Right forelimb (tissue), 1 donor: ENCODE data around the gene OLIG2.

Experiments
- DNase-seq: peaks from one replicate; pipeline ENCODE4 v3.0.0-alpha.2; 2018

Gene OLIG2

DNA sequence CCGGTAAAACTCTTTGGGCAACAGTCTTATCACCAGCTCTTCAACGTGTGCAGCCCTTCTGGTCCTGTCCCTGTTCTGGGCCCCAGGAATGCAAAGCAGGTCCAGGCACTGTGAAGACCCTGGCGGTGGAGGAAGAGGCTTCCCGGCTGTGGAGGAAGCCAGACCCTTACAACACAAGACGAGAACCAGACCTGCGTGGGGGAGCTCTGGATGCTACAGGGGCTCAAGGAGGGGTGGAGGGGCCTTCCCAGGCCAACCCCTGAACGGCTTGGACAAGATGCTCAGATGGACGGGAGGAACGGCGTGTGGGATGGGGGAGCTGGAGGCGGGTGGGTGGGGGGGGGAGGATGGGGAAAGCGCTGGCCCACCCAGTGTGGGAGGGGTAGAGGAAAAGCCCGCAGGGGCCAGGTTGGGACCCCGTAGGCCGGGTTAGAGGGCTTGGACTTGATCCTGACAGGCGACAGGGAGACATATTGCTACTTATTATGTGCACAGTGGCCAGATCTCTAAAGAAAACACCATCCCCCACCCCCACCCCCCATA is 5.1 kb upstream of the OLIG2 start:
- DNase-seq, result no peak

DNA sequence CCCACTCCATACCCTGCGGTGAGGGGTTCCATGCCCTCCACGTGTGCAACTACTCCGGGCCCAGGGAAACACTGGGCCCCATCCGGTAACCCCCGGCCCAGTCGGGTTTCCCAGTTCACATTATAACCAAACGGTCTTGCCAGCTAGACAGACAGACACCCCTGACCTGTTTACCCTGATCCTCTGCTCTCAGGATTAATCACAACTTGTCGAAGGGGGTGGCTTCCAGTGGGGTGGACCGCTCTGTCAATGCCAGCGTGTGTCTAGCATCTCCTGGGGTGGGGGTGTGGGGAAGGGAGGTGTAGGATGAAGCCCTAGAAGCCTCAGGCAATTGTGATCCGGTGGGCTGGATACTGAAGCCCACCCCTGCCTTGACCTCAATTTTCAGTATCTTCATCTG is 4.6 kb upstream of the OLIG2 start:
- no peak for DNase-seq

DNA sequence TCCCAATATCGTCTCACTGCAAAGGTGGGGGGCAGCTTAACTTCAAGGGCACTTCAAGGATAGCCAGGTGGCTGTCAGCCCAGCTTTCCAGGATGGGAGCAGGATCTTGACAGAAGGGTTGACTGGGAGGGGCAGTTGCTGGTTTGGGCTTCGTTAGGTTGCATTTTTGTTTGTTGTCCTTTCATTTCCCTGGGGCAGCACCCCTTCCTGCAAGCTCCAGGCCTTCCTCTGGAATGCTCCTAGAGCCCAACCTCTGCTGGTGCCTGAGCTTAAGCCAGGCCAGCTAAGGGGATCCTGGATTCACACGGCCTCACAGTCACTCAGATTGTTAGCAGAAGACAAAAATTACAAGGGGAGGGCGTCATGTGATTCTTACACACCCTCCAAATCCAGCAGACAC is 4.1 kb upstream of the OLIG2 start:
- no peak for DNase-seq

DNA sequence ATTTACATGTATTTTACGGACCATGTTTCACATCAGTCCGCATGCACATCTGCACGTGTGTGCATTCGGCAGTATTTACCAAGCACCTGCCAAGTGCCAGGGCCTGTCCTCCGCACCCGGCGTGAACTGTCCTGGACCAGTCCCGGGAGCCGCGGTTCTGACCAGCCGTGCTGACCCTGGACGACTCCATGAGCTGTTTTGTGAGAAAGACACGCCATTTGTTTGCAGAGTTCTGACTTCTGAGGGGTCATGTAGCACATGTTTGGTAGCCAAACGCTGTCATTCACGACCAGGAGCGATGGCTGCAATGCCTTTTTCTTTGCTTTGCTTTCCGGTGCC is 3.3 kb upstream of the OLIG2 start:
- DNase-seq, result no peak

DNA sequence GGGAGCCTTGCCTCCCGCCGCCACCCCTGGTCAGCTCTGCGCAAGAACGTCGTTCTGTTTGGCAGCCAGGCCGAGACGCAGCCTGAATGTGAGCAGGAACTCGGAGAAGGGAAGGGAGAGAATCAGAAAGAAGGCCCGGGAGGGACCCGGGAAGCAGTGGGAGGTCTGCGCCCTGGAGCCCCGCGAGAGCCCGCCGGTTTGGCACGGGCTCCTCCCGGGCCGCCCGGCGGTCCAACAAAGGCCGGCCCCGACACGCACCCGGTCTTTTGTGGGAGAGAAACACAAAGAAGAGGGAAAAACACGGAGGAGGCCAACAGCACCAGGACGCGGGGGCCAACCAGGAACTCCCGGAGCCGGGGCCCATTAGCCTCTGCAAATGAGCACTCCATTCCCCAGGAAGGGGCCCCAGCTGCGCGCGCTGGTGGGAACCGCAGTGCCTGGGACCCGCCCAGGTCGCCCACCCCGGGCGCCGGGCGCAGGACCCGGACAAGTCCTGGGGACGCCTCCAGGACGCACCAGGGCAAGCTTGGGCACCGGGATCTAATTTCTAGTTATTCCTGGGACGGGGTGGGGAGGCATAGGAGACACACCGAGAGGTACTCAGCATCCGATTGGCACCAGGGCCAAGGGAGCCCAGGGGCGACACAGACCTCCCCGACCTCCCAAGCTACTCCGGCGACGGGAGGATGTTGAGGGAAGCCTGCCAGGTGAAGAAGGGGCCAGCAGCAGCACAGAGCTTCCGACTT is 2.7 kb upstream of the OLIG2 start:
- no peak for DNase-seq

DNA sequence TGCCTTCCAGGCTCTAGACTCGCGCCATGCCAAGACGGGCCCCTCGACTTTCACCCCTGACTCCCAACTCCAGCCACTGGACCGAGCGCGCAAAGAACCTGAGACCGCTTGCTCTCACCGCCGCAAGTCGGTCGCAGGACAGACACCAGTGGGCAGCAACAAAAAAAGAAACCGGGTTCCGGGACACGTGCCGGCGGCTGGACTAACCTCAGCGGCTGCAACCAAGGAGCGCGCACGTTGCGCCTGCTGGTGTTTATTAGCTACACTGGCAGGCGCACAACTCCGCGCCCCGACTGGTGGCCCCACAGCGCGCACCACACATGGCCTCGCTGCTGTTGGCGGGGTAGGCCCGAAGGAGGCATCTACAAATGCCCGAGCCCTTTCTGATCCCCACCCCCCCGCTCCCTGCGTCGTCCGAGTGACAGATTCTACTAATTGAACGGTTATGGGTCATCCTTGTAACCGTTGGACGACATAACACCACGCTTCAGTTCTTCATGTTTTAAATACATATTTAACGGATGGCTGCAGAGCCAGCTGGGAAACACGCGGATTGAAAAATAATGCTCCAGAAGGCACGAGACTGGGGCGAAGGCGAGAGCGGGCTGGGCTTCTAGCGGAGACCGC is 2.0 kb upstream of the OLIG2 start:
- DNase-seq, result no peak

DNA sequence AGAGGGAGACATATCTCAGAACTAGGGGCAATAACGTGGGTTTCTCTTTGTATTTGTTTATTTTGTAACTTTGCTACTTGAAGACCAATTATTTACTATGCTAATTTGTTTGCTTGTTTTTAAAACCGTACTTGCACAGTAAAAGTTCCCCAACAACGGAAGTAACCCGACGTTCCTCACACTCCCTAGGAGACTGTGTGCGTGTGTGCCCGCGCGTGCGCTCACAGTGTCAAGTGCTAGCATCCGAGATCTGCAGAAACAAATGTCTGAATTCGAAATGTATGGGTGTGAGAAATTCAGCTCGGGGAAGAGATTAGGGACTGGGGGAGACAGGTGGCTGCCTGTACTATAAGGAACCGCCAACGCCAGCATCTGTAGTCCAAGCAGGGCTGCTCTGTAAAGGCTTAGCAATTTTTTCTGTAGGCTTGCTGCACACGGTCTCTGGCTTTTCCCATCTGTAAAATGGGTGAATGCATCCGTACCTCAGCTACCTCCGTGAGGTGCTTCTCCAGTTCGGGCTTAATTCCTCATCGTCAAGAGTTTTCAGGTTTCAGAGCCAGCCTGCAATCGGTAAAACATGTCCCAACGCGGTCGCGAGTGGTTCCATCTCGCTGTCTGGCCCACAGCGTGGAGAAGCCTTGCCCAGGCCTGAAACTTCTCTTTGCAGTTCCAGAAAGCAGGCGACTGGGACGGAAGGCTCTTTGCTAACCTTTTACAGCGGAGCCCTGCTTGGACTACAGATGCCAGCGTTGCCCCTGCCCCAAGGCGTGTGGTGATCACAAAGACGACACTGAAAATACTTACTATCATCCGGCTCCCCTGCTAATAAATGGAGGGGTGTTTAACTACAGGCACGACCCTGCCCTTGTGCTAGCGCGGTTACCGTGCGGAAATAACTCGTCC is 1.3 kb upstream of the OLIG2 start:
- no peak for DNase-seq

DNA sequence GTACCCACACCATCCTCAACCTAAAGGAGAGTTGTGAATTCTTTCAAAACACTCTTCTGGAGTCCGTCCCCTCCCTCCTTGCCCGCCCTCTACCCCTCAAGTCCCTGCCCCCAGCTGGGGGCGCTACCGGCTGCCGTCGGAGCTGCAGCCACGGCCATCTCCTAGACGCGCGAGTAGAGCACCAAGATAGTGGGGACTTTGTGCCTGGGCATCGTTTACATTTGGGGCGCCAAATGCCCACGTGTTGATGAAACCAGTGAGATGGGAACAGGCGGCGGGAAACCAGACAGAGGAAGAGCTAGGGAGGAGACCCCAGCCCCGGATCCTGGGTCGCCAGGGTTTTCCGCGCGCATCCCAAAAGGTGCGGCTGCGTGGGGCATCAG is 638 bp upstream of the OLIG2 start:
- DNase-seq, result no peak

DNA sequence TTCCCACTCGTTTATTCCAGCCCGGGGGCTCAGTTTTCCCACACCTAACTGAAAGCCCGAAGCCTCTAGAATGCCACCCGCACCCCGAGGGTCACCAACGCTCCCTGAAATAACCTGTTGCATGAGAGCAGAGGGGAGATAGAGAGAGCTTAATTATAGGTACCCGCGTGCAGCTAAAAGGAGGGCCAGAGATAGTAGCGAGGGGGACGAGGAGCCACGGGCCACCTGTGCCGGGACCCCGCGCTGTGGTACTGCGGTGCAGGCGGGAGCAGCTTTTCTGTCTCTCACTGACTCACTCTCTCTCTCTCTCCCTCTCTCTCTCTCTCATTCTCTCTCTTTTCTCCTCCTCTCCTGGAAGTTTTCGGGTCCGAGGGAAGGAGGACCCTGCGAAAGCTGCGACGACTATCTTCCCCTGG is 716 bp downstream of the OLIG2 start:
- DNase-seq, result no peak

DNA sequence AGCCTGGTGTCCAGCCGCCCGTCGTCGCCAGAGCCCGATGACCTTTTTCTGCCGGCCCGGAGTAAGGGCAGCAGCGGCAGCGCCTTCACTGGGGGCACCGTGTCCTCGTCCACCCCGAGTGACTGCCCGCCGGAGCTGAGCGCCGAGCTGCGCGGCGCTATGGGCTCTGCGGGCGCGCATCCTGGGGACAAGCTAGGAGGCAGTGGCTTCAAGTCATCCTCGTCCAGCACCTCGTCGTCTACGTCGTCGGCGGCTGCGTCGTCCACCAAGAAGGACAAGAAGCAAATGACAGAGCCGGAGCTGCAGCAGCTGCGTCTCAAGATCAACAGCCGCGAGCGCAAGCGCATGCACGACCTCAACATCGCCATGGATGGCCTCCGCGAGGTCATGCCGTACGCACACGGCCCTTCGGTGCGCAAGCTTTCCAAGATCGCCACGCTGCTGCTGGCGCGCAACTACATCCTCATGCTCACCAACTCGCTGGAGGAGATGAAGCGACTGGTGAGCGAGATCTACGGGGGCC is 1.2 kb downstream of the OLIG2 start:
- no peak for DNase-seq

DNA sequence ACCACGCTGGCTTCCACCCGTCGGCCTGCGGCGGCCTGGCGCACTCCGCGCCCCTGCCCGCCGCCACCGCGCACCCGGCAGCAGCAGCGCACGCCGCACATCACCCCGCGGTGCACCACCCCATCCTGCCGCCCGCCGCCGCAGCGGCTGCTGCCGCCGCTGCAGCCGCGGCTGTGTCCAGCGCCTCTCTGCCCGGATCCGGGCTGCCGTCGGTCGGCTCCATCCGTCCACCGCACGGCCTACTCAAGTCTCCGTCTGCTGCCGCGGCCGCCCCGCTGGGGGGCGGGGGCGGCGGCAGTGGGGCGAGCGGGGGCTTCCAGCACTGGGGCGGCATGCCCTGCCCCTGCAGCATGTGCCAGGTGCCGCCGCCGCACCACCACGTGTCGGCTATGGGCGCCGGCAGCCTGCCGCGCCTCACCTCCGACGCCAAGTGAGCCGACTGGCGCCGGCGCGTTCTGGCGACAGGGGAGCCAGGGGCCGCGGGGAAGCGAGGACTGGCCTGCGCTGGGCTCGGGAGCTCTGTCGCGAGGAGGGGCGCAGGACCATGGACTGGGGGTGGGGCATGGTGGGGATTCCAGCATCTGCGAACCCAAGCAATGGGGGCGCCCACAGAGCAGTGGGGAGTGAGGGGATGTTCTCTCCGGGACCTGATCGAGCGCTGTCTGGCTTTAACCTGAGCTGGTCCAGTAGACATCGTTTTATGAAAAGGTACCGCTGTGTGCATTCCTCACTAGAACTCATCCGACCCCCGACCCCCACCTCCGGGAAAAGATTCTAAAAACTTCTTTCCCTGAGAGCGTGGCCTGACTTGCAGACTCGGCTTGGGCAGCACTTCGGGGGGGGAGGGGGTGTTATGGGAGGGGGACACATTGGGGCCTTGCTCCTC is 1.9 kb downstream of the OLIG2 start:
- no peak for DNase-seq

DNA sequence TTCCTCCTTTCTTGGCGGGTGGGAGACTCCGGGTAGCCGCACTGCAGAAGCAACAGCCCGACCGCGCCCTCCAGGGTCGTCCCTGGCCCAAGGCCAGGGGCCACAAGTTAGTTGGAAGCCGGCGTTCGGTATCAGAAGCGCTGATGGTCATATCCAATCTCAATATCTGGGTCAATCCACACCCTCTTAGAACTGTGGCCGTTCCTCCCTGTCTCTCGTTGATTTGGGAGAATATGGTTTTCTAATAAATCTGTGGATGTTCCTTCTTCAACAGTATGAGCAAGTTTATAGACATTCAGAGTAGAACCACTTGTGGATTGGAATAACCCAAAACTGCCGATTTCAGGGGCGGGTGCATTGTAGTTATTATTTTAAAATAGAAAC is 2.5 kb downstream of the OLIG2 start:
- DNase-seq, result no peak

DNA sequence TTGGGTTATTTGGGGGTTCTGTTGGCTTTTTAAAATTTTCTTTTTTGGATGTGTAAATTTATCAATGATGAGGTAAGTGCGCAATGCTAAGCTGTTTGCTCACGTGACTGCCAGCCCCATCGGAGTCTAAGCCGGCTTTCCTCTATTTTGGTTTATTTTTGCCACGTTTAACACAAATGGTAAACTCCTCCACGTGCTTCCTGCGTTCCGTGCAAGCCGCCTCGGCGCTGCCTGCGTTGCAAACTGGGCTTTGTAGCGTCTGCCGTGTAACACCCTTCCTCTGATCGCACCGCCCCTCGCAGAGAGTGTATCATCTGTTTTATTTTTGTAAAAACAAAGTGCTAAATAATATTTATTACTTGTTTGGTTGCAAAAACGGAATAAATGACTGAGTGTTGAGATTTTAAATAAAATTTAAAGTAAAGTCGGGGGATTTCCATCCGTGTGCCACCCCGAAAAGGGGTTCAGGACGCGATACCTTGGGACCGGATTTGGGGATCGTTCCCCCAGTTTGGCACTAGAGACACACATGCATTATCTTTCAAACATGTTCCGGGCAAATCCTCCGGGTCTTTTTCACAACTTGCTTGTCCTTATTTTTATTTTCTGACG is 3.1 kb downstream of the OLIG2 start:
- DNase-seq, result no peak

DNA sequence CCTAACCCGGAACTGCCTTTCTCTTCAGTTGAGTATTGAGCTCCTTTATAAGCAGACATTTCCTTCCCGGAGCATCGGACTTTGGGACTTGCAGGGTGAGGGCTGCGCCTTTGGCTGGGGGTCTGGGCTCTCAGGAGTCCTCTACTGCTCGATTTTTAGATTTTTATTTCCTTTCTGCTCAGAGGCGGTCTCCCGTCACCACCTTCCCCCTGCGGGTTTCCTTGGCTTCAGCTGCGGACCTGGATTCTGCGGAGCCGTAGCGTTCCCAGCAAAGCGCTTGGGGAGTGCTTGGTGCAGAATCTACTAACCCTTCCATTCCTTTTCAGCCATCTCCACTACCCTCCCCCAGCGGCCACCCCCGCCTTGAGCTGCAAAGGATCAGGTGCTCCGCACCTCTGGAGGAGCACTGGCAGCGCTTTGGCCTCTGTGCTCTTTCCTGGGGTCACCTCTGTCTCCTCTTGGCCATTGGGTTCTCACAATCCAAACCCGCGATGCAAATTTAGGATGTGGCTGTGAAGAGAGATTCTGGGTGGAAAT is 3.7 kb downstream of the OLIG2 start:
- DNase-seq, result no peak

DNA sequence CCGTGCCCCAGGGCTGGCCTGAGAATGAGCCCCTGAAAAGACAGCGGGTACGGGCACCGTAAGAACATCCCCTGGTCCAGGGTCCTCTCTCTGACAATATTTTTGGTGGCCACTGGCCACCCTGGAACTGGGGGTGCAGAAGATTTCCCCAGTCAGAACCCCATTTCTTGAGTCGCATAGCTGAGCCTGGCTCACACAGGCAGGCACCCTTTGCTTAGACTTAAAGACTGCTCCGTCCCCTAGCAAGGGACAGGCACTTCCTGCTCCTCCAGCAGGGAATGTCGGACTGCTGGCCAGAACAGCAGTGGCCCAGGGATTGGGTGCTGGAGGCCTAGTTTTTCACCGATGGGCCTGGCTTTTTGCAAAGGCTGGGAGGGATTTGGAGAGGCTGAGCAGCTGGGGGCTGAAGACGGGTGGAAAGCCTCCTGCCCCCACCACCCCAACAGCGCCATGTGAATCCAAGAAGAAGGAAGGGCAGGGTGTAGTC is 4.3 kb downstream of the OLIG2 start:
- DNase-seq, result no peak

DNA sequence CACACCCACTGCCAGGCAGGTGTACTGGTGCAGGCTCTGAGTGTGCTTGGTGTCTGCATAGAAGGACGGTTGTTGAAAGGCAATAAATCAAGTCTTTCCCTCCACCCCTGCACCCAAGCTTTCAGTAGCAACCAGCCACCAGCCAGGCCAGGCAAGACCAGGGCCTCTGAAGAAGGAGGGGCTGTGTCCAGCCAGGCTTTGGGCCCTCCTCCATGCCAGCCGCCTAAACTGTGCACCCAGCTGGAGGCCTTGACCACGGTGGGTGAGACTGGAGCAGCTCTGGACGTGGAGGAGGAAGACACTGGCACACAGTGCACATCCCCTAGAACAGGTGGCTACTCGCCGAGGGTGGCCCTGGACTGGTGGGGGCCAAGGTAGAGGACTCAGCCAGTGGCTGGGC is 4.9 kb downstream of the OLIG2 start:
- DNase-seq, result no peak

DNA sequence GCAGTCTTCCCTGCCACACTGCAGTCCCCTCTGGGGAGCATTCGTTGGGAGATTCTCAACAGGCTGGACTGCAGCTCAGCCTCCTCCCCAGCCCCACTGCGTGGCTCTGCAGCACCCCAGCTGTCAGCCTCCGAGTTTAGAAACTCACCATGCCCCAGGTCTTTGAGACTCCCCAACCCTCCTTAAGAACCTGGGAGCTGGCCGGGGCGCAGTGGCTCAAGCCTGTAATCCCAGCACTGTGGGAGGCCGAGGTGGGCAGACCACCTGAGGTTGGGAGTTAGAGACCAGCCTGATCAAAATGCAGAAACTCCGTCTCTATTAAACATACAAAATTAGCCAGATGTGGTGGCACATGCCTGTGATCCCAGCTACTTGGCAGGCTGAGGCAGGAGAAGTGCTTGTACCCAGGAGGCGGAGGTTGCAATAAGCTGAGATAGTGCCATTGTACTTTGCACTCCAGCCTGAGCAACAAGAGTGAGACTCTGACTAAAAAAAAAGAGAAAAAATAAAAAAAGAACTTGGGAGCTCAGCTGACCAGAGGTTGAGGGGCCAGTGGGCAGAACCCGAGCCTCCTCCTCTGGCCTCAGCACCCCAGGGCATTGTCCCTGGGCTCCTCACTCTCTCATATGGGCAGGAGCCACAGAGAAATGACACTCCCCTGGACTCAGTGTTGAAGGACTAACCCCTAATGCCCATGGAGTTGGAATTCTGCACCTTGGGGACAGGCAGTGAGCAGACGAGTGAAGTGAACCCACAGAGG is 5.6 kb downstream of the OLIG2 start:
- DNase-seq, result no peak

DNA sequence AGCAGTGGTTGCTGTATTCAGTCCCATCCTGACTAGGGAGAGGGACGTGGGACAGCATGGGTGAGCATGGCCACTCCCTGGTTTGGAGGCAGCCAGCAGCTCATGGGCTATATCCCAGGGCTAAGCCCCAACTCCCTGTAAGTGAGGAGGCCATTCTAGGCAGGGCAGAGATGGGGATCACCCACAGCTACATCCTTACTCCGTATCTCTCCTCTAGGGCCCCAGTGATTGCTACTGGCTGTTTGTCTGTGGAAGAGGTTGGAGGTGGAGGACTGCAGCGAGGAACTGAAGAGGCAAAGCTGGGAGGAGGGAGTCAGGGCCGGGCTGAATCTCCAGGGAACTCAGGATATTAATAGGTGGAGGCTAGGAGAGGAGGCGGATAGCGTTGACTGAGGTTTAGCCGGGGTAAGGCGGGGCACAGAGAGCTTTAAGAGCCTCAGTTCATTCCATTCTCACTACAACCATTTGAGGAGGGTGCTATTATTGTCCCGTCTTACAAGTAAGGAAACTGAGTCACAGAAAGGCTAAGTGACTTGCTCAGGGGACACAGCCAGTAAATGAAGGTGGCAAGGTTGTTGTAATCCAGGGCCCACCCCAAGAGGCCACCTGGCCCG is 6.8 kb downstream of the OLIG2 start:
- DNase-seq, result no peak

DNA sequence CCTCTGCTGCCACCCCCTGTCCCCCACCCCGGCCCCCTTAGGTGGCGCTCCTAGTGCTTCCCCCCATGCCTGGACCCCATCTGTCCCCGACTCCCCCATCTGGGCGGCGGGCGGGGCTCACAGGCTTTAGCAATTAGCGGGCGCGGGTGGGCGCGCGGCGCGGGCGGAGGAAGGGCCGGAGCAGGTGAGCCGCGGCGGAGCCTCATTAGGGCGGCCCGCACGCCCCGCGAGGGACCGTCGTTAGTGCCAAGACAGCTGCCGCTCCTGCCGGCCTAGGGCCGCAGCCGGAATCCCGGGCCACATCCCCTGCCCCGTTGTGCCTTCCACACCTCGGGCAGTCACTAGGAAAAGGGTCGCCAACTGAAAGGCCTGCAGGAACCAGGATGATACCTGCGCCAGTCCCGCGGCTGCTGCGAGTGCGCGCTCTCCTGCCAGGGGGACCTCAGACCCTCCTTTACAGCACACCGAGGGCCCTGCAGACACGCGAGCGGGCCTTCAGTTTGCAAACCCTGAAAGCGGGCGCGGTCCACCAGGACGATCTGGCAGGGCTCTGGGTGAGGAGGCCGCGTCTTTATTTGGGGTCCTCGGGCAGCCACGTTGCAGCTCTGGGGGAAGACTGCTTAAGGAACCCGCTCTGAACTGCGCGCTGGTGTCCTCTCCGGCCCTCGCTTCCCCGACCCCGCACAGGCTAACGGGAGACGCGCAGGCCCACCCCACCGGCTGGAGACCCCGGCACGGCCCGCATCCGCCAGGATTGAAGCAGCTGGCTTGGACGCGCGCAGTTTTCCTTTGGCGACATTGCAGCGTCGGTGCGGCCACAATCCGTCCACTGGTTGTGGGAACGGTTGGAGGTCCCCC is 7.6 kb downstream of the OLIG2 start:
- DNase-seq, result no peak
